IMR-90 (cell line): Measurements from ENCODE around the gene KLRC3. TPM values are rescaled to one million over a fixed set of nuclear protein-coding genes. Genes with fewer than 3 reads are reported as not detected.

ENCODE experiments used
- ATAC-seq: fragments of 200-7000 bp; cut with Tn5 transposase; 2 replicates; pipeline ENCODE4 v1.9.1; 2020; ENCODE audit warnings: low read depth, mild to moderate bottlenecking, moderate library complexity
- BruUV-seq: library from RNA; stranded (reverse); fragments of 400-500 nt; replicated peaks from 2 replicates; lab custom pipeline; 2021; lab: Mats Ljungman, UMichigan
- CTCF ChIA-PET: fragments of 300-600 bp; formaldehyde crosslinking; extraction: SDS; loops from one replicate; lab custom pipeline; 2021; ENCODE audit warnings: antibody characterized with exemption; lab: Yijun Ruan, JAX
- POLR2A ChIA-PET: fragments of 300-600 bp; sonication (Branson Sonifier 250); formaldehyde crosslinking; loops from one replicate; lab custom pipeline; 2022; ENCODE audit warnings: antibody characterized with exemption; ENCODE audit not compliant: unreplicated experiment; lab: Charles Lee
- DNase-seq: peaks from one replicate; pipeline ENCODE4 v3.0.0; 2013
- H2AFZ ChIP-seq: replicated peaks from 2 replicates; pipeline ENCODE3; 2013; ENCODE audit warnings: low read length, mild to moderate bottlenecking; ENCODE audit not compliant: poor library complexity
- H2AK5ac ChIP-seq: 2 replicates; pipeline ENCODE4 v1.6.1; 2013; ENCODE audit warnings: low read depth, low read length, inconsistent platforms
- H2AK9ac ChIP-seq: replicated peaks from 2 replicates; pipeline ENCODE3; 2013; ENCODE audit warnings: mild to moderate bottlenecking, low read depth, low read length, moderate library complexity; ENCODE audit not compliant: poor library complexity
- H2BK120ac ChIP-seq: 2 replicates; pipeline ENCODE4 v1.6.1; 2013; ENCODE audit warnings: low read depth, low read length, inconsistent platforms
- H2BK15ac ChIP-seq: 3 replicates; pipeline ENCODE4 v1.6.1; 2013; ENCODE audit warnings: low read depth, low read length, inconsistent platforms
- H2BK20ac ChIP-seq: 2 replicates; pipeline ENCODE4 v1.6.1; 2013; ENCODE audit warnings: low read depth, mild to moderate bottlenecking, inconsistent platforms, low read length, moderate library complexity
- H2BK5ac ChIP-seq: 2 replicates; pipeline ENCODE4 v1.6.1; 2013; ENCODE audit warnings: mild to moderate bottlenecking, low read depth, low read length, inconsistent platforms; ENCODE audit not compliant: poor library complexity, severe bottlenecking
- H3K14ac ChIP-seq: replicated peaks from 2 replicates; pipeline ENCODE4 v1.6.1; 2013; ENCODE audit warnings: low read depth, low read length, inconsistent platforms
- H3K18ac ChIP-seq: 2 replicates; pipeline ENCODE4 v1.6.1; 2013; ENCODE audit warnings: low read depth, low read length, control low read depth
- H3K23ac ChIP-seq: 2 replicates; pipeline ENCODE4 v1.6.1; 2013; ENCODE audit warnings: low read depth, low read length, inconsistent platforms
- H3K27ac ChIP-seq: 2 replicates; pipeline ENCODE4 v1.5.1; 2013; ENCODE audit warnings: mild to moderate bottlenecking, control low read depth, low read length; ENCODE audit not compliant: insufficient read depth
- H3K27me3 ChIP-seq: 2 replicates; pipeline ENCODE4 v1.6.1; 2013; ENCODE audit warnings: low read length; ENCODE audit not compliant: control insufficient read depth, insufficient read depth
- H3K36me3 ChIP-seq: 2 replicates; pipeline ENCODE4 v1.6.1; 2013; ENCODE audit warnings: low read length, mixed read lengths; ENCODE audit not compliant: control insufficient read depth, insufficient read depth
- H3K4ac ChIP-seq: 2 replicates; pipeline ENCODE4 v1.6.1; 2013; ENCODE audit warnings: low read depth, low read length, inconsistent platforms
- H3K4me1 ChIP-seq: 2 replicates; pipeline ENCODE4 v1.6.1; 2013; ENCODE audit warnings: low read length, mixed read lengths; ENCODE audit not compliant: control insufficient read depth, insufficient read depth
- H3K4me2 ChIP-seq: 2 replicates; pipeline ENCODE4 v1.6.1; 2013; ENCODE audit warnings: low read depth, mild to moderate bottlenecking, control low read depth, low read length, moderate library complexity
- H3K4me3 ChIP-seq: 2 replicates; pipeline ENCODE4 v1.5.1; 2013; ENCODE audit warnings: low read depth, mild to moderate bottlenecking, control low read depth, low read length, moderate library complexity; ENCODE audit not compliant: insufficient read depth
- H3K56ac ChIP-seq: 2 replicates; pipeline ENCODE4 v1.6.1; 2013; ENCODE audit warnings: low read length, inconsistent platforms; ENCODE audit not compliant: insufficient read depth; ENCODE audit errors: extremely low read depth
- H3K79me1 ChIP-seq, 2 experiments: 2 replicates each; pipeline ENCODE4 v1.6.1; 2013; ENCODE audit warnings: low read length in 2 of 2, inconsistent platforms in 1 of 2, low read depth in 1 of 2
- H3K9ac ChIP-seq: 2 replicates; pipeline ENCODE4 v1.6.1; 2013; ENCODE audit warnings: low read depth, low read length, control low read depth
- H3K9me1 ChIP-seq: 2 replicates; pipeline ENCODE4 v1.6.1; 2013; ENCODE audit warnings: low read length, inconsistent platforms; ENCODE audit not compliant: insufficient read depth
- H3K9me3 ChIP-seq: 2 replicates; pipeline ENCODE4 v1.6.1; 2013; ENCODE audit warnings: low read length; ENCODE audit not compliant: control insufficient read depth, insufficient read depth
- H4K20me1 ChIP-seq: 2 replicates; pipeline ENCODE4 v1.6.1; 2013; ENCODE audit warnings: low read length, inconsistent platforms; ENCODE audit not compliant: insufficient read depth
- H4K5ac ChIP-seq: 2 replicates; pipeline ENCODE4 v1.6.1; 2013; ENCODE audit warnings: mild to moderate bottlenecking, low read depth, low read length, control low read depth
- H4K8ac ChIP-seq, 2 experiments: 2 replicates each; pipeline ENCODE4 v1.6.1; 2013; ENCODE audit warnings: low read depth in 2 of 2, low read length in 2 of 2, control low read depth in 1 of 2, inconsistent platforms in 1 of 2
- H4K91ac ChIP-seq: 2 replicates; pipeline ENCODE4 v1.6.1; 2013; ENCODE audit warnings: low read depth, low read length, inconsistent platforms; ENCODE audit not compliant: insufficient read depth
- CEBPB ChIP-seq: IDR thresholded peaks from 2 replicates; pipeline ENCODE4 v1.6.1; 2012; ENCODE audit warnings: low read depth, low read length, improper control_type of control experiment
- CHD1 ChIP-seq: IDR thresholded peaks from 2 replicates; pipeline ENCODE4 v1.6.1; 2012; ENCODE audit warnings: low read depth, low read length, improper control_type of control experiment
- FOS ChIP-seq: fragments of 150-350 bp; IDR thresholded peaks from 2 replicates; pipeline ENCODE4 v1.6.1; 2016; ENCODE audit warnings: low read depth, low read length
- MAFK ChIP-seq: IDR thresholded peaks from 2 replicates; pipeline ENCODE4 v1.6.1; 2012; ENCODE audit warnings: low read depth, low read length, improper control_type of control experiment
- MXI1 ChIP-seq: IDR thresholded peaks from 2 replicates; pipeline ENCODE4 v1.6.1; 2012; ENCODE audit warnings: low read depth, mild to moderate bottlenecking, low read length, moderate library complexity, borderline replicate concordance
- NFE2L2 ChIP-seq: fragments of 150-350 bp; IDR thresholded peaks from 2 replicates; pipeline ENCODE4 v1.6.1; 2016; ENCODE audit warnings: low read depth, mild to moderate bottlenecking, low read length
- POLR2A ChIP-seq: IDR thresholded peaks from 2 replicates; pipeline ENCODE4 v1.6.1; 2012; ENCODE audit warnings: mild to moderate bottlenecking, low read depth, low read length
- RAD21 ChIP-seq: IDR thresholded peaks from 2 replicates; pipeline ENCODE4 v1.6.1; 2012; ENCODE audit warnings: low read length, improper control_type of control experiment
- RFX5 ChIP-seq: IDR thresholded peaks from 2 replicates; pipeline ENCODE4 v1.8.0; 2012; ENCODE audit warnings: low read depth, mild to moderate bottlenecking, low read length, moderate library complexity
- USF2 ChIP-seq: fragments of 150-350 bp; IDR thresholded peaks from 2 replicates; pipeline ENCODE4 v1.6.1; 2017; ENCODE audit warnings: mild to moderate bottlenecking, antibody characterized with exemption, low read length, low read depth
- WGBS, 2 experiments: methylation state at CpG; one replicate each; pipeline versions ENCODE4 v1.1.5 to v1.1.7; 2013; ENCODE audit warnings: missing lambda C conversion rate in 2 of 2; ENCODE audit not compliant: insufficient read length in 1 of 2; ENCODE audit errors: extremely low coverage in 2 of 2; 5-methylcytosine and 5-hydroxymethylcytosine counted together
- dilution Hi-C: fragments of 300-500 bp; cut with HindIII; formaldehyde crosslinking; loops from one replicate; pipeline ENCODE4 v1.14.3; 2018; ENCODE audit warnings: low sequenced_read_pairs; ENCODE audit not compliant: unreplicated experiment
- in situ Hi-C: fragments of 300-500 bp; cut with MboI; formaldehyde crosslinking; loops from 3 replicates; pipeline ENCODE4 v1.14.3; 2019; ENCODE audit warnings: low sequenced_read_pairs, inconsistent platforms, mixed read lengths
- intact Hi-C: fragments of 100-400 bp; cut with micrococcal nuclease; formaldehyde crosslinking; loops from 2 replicates; pipeline ENCODE4 v1.10.0; 2022
- polyA plus RNA-seq, 3 experiments: library from polyadenylated mRNA; depleted of rRNA; stranded (reverse); fragments of >200 nt; gene quantifications; 2 replicates each; pipeline ENCODE4 v1.2.3, GENCODE V29; 2012; ENCODE audit warnings: low replicate concordance in 1 of 3
- total RNA-seq: library from RNA; depleted of rRNA; stranded (reverse); fragments of >200 nt; gene quantifications from 2 replicates; pipeline ENCODE4 v1.2.3, GENCODE V29; 2012

KLRC3 gene
- total and polyA plus RNA-seq, 2 of the 4 experiments (the other 2 are of a cell fraction) = not detected

- H3K14ac ChIP-seq = no peak overlapping the region
These were observed 49.3 kb upstream of the KLRC3 start for GRCh38 chr12:10469701-10470100.

More at GRCh38 chr12:10469701-10470100, 49.3 kb upstream of the KLRC3 start:
- ATAC-seq = no peak
- Histone ChIP-seq H3K23ac (no peak overlapping the region), H3K4me3 (no peak overlapping the region), H3K56ac (no peak overlapping the region), H3K4me1 (no peaks in the 10 kb centered on the region), H3K79me1 (no peaks in the 10 kb centered on the region), H2BK20ac (no peak overlapping the region), H2BK5ac (no peak overlapping the region), H4K20me1 (no peaks in the 10 kb centered on the region), H3K27ac (no peak overlapping the region), H2BK120ac (no peak overlapping the region), H3K9me1 (no peaks in the 10 kb centered on the region), H3K9me3 (no peaks in the 10 kb centered on the region), H3K4ac (no peak overlapping the region), H3K18ac (no peak overlapping the region), H3K4me2 (no peak overlapping the region), H2AK9ac (no peak overlapping the region), H2BK15ac (no peak overlapping the region), H3K9ac (no peak overlapping the region), H4K8ac (no peak overlapping the region), H4K91ac (no peak overlapping the region), H3K36me3 (no peaks in the 10 kb centered on the region), H2AK5ac (no peak overlapping the region), H3K27me3 (no peaks in the 10 kb centered on the region), H2AFZ (no peak overlapping the region), H4K5ac (no peak overlapping the region)
- no CpG with 5 or more reads among the region's 1 CpG for WGBS, 2 experiments
- BruUV-seq = no TSS peak
- TF ChIP-seq USF2 (no peak), POLR2A (no peak), MXI1 (no peak), NFE2L2 (no peak), RAD21 (no peak), FOS (no peak), CHD1 (no peak), MAFK (no peak), CEBPB (no peak), RFX5 (no peak)
- in situ Hi-C loops (no loop called here), dilution Hi-C loops (no loop called here), intact Hi-C loops (no loop called here)
- ChIA-PET CTCF (no interaction called here), POLR2A (no interaction called here)
- no peak for DNase-seq
